ENCODE data around the gene CTNNBL1.
"Not testable (repeated sequence)": the region's sequence is repeated elsewhere in the genome, so short reads cannot be mapped to it uniquely, and the experiment has no call there.

The CTNNBL1 gene

GRCh38 chr20:37688093-37688492 lies 5.7 kb upstream of the CTNNBL1 start:
- no peak for DNase-seq (ENCODE audit: low spot score in 2 of 2)
- no peaks in the 10 kb centered on the region for H3K36me3 Mint-ChIP-seq
- H3K4me1 Mint-ChIP-seq, result no peaks in the 10 kb centered on the region
- no peaks in the 10 kb centered on the region for H3K9me3 Mint-ChIP-seq
- peaks cover 9% of the 10 kb centered on the region for H3K27me3 Mint-ChIP-seq
- no peak for ATAC-seq (ENCODE audit: low read depth)
- no peak overlapping the region for H3K27ac Mint-ChIP-seq
- H3K4me3 Mint-ChIP-seq, result no peak overlapping the region

GRCh38 chr20:37690626-37691369 lies 3.0 kb upstream of the CTNNBL1 start:
- Mint-ChIP-seq H3K4me3 (no peak overlapping the region), H3K27ac (no peak overlapping the region), H3K9me3 (no peaks in the 10 kb centered on the region), H3K36me3 (no peaks in the 10 kb centered on the region), H3K27me3 (peaks cover 6% of the 10 kb centered on the region), H3K4me1 (peaks cover 9% of the 10 kb centered on the region)
- ATAC-seq (ENCODE audit: low read depth) (no peak), DNase-seq (ENCODE audit: low spot score in 2 of 2) (no peak)

GRCh38 chr20:37692459-37693166 lies 1.2 kb upstream of the CTNNBL1 start:
- Mint-ChIP-seq H3K27me3 (peaks cover 4% of the 10 kb centered on the region), H3K27ac (no peak overlapping the region), H3K4me1 (peaks cover 14% of the 10 kb centered on the region), H3K9me3 (no peaks in the 10 kb centered on the region), H3K4me3 (no peak overlapping the region), H3K36me3 (peaks cover 3% of the 10 kb centered on the region)
- ATAC-seq (ENCODE audit: low read depth) (no peak), DNase-seq (ENCODE audit: low spot score in 2 of 2) (no peak)

DNA sequence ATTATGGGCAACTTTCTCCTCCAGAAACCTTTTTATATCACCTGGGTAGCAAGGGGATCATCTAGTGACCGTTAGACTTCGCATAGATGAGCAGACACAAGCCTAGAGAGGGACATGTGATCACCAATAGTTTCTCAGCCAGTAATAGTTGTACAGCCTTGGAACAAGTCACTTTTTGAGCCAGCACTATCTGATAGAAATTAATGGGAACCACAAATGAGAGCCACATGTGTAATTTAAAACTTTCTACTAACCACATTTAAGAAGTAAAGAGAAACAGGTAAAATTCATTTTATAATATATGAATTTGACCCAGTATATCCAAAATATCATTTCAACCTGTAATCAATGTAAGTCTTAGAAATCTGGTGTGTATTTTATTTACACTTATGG lies 592 bp upstream of the CTNNBL1 start:
- Mint-ChIP-seq H3K27me3 (peaks cover 2% of the 10 kb centered on the region), H3K27ac (peak overlapping the region; percentile 90), H3K36me3 (peaks cover 3% of the 10 kb centered on the region), H3K9me3 (no peaks in the 10 kb centered on the region), H3K4me1 (peaks cover 14% of the 10 kb centered on the region), H3K4me3 (peak overlapping the region; percentile 97)
- no peak for ATAC-seq (ENCODE audit: low read depth)
- DNase-seq (ENCODE audit: low spot score in 2 of 2), result no peak

DNA sequence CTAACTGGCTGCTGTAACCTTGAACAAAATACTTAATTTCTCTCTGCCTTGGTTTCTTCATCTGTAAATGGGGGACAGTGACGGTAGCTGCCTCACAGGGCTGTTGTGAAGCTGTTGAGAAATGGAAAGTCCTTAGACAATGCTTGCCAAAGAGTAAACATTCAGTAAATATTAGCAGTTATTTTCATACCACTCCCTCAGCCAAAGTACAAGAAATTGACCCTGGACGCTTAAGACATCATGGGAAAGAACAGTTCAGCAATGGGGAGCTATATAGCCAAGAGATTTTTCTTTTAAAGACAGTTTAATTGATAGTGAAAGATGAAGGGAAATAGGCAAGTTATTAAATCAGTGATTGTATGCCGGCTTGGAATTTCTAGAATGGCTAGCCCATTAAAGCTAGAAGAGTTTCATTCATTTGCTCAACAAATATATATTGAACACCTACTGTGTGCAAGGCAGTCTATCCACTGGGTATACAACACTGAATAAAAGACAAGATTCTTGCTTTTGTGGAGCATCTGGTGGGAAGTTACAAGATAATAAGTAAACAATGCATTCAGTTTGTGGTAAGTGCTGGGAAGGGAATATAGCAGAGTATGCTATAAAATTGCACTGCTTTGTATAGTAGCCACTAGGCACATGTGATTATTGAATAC lies 2.0 kb downstream of the CTNNBL1 start:
- H3K36me3 Mint-ChIP-seq, result peaks cover 9% of the 10 kb centered on the region

GRCh38 chr20:37697314-37697713 lies 3.5 kb downstream of the CTNNBL1 start:
- H3K36me3 Mint-ChIP-seq, result peaks cover 9% of the 10 kb centered on the region
- ATAC-seq (ENCODE audit: low read depth) (peak; percentile 89), DNase-seq (ENCODE audit: low spot score in 2 of 2) (peak; percentile 31 to 69)
- peaks cover 19% of the 10 kb centered on the region for H3K4me1 Mint-ChIP-seq
- H3K4me3 Mint-ChIP-seq, result no peak overlapping the region
- no peaks in the 10 kb centered on the region for H3K9me3 Mint-ChIP-seq
- H3K27ac Mint-ChIP-seq, result peak overlapping the region; percentile 42
- H3K27me3 Mint-ChIP-seq, result no peaks in the 10 kb centered on the region

More for the DNA sequence above, 2.0 kb downstream of the CTNNBL1 start:
- ATAC-seq (ENCODE audit: low read depth) (no peak), DNase-seq (ENCODE audit: low spot score in 2 of 2) (no peak)
- H3K27ac Mint-ChIP-seq, result no peak overlapping the region
- no peaks in the 10 kb centered on the region for H3K9me3 Mint-ChIP-seq
- H3K4me1 Mint-ChIP-seq, result peaks cover 19% of the 10 kb centered on the region
- H3K4me3 Mint-ChIP-seq, result no peak overlapping the region
- H3K27me3 Mint-ChIP-seq, result no peaks in the 10 kb centered on the region

DNA sequence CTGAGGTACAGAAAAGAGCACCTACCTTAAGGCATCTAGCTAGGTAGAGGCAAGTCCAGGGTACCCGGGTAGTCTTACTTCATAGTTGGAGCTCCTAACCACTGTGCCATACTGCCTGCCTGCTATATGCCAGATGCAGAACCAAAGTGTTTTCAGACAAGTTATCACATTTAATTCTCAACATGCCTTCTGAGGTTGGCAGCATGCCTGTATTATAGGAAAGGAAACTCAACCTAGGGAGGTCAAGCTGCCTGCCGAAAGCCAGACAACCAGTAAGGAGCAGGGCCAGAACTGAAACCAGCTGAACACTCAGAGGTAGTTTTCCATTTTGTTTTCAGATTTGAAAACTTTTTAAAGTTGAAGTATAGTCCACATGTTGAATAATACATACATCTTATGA lies 5.4 kb downstream of the CTNNBL1 start:
- H3K4me3 Mint-ChIP-seq, result no peak overlapping the region
- no peaks in the 10 kb centered on the region for H3K27me3 Mint-ChIP-seq
- peaks cover 9% of the 10 kb centered on the region for H3K36me3 Mint-ChIP-seq
- peaks cover 19% of the 10 kb centered on the region for H3K4me1 Mint-ChIP-seq
- H3K9me3 Mint-ChIP-seq, result no peaks in the 10 kb centered on the region
- ATAC-seq (ENCODE audit: low read depth), result no peak
- no peak for DNase-seq (ENCODE audit: low spot score in 2 of 2)
- peak overlapping the region; percentile 48 for H3K27ac Mint-ChIP-seq

- no peak overlapping the region for H3K4me3 Mint-ChIP-seq
- H3K27ac Mint-ChIP-seq, result no peak overlapping the region
- H3K4me1 Mint-ChIP-seq, result peaks cover 13% of the 10 kb centered on the region
- H3K36me3 Mint-ChIP-seq, result peaks cover 13% of the 10 kb centered on the region
- H3K27me3 Mint-ChIP-seq, result no peaks in the 10 kb centered on the region
- DNase-seq (ENCODE audit: low spot score in 2 of 2), result no peak
- no peaks in the 10 kb centered on the region for H3K9me3 Mint-ChIP-seq
- no peak for ATAC-seq (ENCODE audit: low read depth)
Measured at GRCh38 chr20:37700301-37700700, 6.5 kb downstream of the CTNNBL1 start.

DNA sequence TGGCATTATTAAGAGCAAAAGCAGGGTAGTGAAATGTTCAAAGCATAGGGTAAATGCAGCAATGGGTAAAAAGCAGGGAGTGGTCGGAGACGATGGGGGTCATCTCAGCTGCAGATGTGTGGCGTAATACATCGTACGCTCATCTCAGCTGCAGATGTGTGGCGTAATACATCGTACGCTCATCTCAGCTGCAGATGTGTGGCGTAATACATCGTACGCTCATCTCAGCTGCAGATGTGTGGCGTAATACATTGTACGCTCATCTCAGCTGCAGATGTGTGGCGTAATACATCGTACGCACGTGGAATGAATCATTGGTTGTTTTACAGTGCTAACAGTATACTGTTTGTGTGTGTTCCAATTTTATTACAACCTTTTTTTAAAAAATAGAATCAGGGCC lies 7.8 kb downstream of the CTNNBL1 start:
- not testable (repeated sequence) for DNase-seq (ENCODE audit: low spot score in 2 of 2); H3K9me3 Mint-ChIP-seq; H3K27me3 Mint-ChIP-seq; H3K4me3 Mint-ChIP-seq; ATAC-seq (ENCODE audit: low read depth); H3K27ac Mint-ChIP-seq
- peaks cover 18% of the 10 kb centered on the region for H3K36me3 Mint-ChIP-seq
- H3K4me1 Mint-ChIP-seq, result peaks cover 15% of the 10 kb centered on the region

DNA sequence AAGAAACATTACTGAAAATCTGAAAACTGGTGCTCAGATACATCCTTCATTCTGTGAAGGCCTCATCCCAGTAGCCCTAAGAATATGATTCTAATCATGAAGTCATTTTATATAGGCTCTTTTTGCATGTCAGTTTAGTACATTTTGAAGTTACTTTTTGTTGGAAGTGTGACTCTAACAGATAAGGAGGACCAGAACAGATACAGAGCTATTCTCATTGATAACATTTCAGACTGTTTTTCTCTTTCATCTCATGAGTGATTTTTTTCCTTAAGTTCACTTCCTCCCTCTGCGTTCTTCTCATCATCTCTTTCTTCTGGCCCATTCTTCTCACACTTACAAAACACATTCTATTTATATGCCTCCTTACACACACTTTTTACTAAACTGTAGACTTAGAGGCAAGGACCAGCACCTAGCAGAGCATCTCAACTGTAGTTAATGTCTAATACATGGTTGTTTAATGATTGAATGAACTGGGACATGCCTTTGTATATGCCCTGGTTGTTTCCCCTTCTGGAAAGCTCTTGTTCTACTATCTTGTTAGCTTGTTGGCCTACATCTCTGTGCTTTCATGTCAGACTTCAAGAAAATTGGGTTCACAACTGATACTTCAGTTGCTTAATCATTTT lies 8.7 kb downstream of the CTNNBL1 start:
- peaks cover 16% of the 10 kb centered on the region for H3K36me3 Mint-ChIP-seq
- ATAC-seq (ENCODE audit: low read depth) (no peak), DNase-seq (ENCODE audit: low spot score in 2 of 2) (no peak)
- H3K27ac Mint-ChIP-seq, result no peak overlapping the region
- no peaks in the 10 kb centered on the region for H3K27me3 Mint-ChIP-seq
- H3K4me3 Mint-ChIP-seq, result no peak overlapping the region
- H3K9me3 Mint-ChIP-seq, result no peaks in the 10 kb centered on the region
- H3K4me1 Mint-ChIP-seq, result peaks cover 13% of the 10 kb centered on the region

DNA sequence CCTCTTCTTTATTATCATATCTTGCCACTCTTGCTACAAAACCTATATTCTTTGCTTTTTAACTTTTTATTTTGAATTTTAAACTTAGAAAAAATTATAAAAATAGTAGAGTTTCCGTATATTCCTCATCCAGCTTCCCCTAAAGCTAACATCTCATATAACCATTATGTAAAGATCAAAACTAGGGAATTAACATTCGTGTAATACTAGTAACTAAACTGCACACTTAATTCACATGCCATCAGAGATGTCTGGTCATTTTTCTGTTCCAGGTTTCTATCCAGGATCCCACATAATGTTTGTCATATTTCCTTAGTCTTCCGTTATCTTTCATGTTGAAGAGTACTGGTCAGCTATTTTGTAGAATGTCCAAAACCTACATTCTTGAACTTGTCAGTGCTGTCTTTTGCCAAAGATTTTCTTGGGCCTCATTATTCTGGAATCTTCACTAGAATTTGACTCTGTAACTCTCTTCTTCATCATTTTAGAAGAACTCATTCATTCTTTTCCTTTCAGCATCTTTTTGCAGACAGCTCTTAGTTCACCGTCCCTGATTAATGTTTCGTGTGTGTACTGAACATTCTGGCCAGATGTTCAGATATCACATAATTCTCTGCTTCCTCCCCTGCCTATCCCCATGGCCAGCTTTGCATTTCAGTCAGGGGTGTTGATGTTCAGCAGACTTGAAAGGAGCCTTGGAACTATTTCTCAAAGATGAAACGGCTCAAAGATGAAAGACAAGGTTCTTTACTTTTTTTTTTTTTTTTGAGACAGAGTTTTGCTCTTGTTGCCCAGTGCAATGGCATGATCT lies 9.4 kb downstream of the CTNNBL1 start:
- Mint-ChIP-seq H3K27me3 (no peaks in the 10 kb centered on the region), H3K27ac (no peak overlapping the region), H3K9me3 (no peaks in the 10 kb centered on the region), H3K36me3 (peaks cover 20% of the 10 kb centered on the region), H3K4me3 (no peak overlapping the region), H3K4me1 (peaks cover 16% of the 10 kb centered on the region)
- DNase-seq (ENCODE audit: low spot score in 2 of 2) (no peak), ATAC-seq (ENCODE audit: low read depth) (no peak)

DNA sequence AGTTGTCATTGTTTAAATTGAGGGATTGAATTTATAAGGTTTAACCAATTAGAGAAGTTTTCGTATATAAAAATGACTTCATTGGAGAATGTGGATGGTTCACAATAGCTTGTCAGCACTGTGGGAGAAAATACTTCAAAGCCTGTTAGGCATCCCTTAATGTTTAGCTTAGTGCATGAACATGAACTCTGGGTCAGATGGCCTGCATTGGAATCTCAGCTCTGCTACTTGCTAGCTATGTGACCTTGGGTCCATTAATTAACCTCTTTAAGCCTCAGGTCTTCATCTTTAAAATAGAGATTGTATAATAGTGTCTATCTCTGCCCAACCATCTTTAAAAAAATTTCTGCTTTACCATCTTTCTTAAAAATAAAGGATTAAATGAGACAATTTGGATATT lies 11.1 kb downstream of the CTNNBL1 start:
- H3K4me1 Mint-ChIP-seq, result peaks cover 16% of the 10 kb centered on the region
- no peaks in the 10 kb centered on the region for H3K9me3 Mint-ChIP-seq
- no peak overlapping the region for H3K27ac Mint-ChIP-seq
- H3K36me3 Mint-ChIP-seq, result peaks cover 18% of the 10 kb centered on the region
- no peak for ATAC-seq (ENCODE audit: low read depth)
- H3K27me3 Mint-ChIP-seq, result no peaks in the 10 kb centered on the region
- H3K4me3 Mint-ChIP-seq, result no peak overlapping the region
- no peak for DNase-seq (ENCODE audit: low spot score in 2 of 2)

DNA sequence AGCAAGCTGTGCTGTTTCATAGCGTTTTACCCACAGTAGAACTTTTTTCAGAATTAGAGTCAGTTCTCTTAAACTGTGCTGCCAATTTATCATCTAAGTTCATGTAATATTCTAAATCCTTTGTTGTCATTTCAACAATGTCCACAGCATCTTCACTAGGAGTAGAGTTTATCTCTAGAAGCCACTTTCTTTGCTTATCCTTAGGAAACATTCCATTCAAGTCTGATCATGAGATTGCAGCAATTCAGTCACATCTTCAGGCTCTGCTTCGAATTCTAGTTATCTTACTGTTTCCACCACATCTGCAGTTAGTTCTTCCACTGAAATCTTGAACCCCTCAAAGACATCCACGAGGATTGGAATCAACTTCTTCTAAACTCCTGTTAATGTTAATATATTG lies 12.5 kb downstream of the CTNNBL1 start:
- no peak overlapping the region for H3K4me3 Mint-ChIP-seq
- no peak overlapping the region for H3K27ac Mint-ChIP-seq
- no peak for ATAC-seq (ENCODE audit: low read depth)
- H3K36me3 Mint-ChIP-seq, result peaks cover 20% of the 10 kb centered on the region
- H3K9me3 Mint-ChIP-seq, result no peaks in the 10 kb centered on the region
- H3K4me1 Mint-ChIP-seq, result peaks cover 21% of the 10 kb centered on the region
- H3K27me3 Mint-ChIP-seq, result no peaks in the 10 kb centered on the region
- no peak for DNase-seq (ENCODE audit: low spot score in 2 of 2)
